ENCODE measurements around the gene METTL27. TPM values are rescaled to one million over a fixed set of nuclear protein-coding genes. Genes with fewer than 3 reads are reported as not detected.

The METTL27 gene
- total and polyA plus RNA-seq, 2 of the 8 experiments (the other 6 are each of a cell fraction or from before 2014, with no cell fraction given): 6.2 to 12.0 TPM

GRCh38 chr7:73881352-73882046 lies 39.2 kb upstream of the METTL27 start:
- Histone ChIP-seq H2BK20ac (ENCODE audit: low read length) (no peak overlapping the region), H3K23ac (ENCODE audit: insufficient read length) (no peak overlapping the region), H3K56ac (replicated peaks; ENCODE audit: insufficient read length, low read depth, low read length) (no peak overlapping the region), H2BK120ac (replicated peaks; ENCODE audit: low read depth, low read length) (no peak overlapping the region), H3K9me3 (ENCODE audit: insufficient read depth in 2 of 2, low read depth in 1 of 2, low read length in 1 of 2) (no peaks in the 10 kb centered on the region), H3K79me1 (ENCODE audit: low read depth, low read length) (no peaks in the 10 kb centered on the region), H4K8ac (ENCODE audit: extremely low read depth, insufficient read depth, low read length) (no peak overlapping the region), H3K23me2 (ENCODE audit: low read depth, low read length) (no peaks in the 10 kb centered on the region), H2BK12ac (ENCODE audit: low read depth, low read length) (no peak overlapping the region), H3K27ac (ENCODE audit: low read depth, low read length) (no peak overlapping the region), H2BK15ac (ENCODE audit: low read length) (no peak overlapping the region; the same call in 1 of the 2 replicates), H2BK5ac (ENCODE audit: low read depth, low read length) (no peak overlapping the region), H4K5ac (ENCODE audit: insufficient read length, low read depth, low read length) (no peak overlapping the region), H3K4me2 (ENCODE audit: insufficient read depth in 1 of 2, low read depth in 2 of 2, low read length in 2 of 2) (no peak overlapping the region), H2AFZ (ENCODE audit: low read length) (no peak overlapping the region), H3K9ac (replicated peaks in 1 of 4; ENCODE audit: extremely low read depth in 1 of 4, low read depth in 3 of 4, low read length in 3 of 4) (no peak overlapping the region), H3K36me3 (ENCODE audit: control insufficient read depth in 2 of 4, insufficient read depth in 4 of 4, low read length in 3 of 4) (no peaks in the 10 kb centered on the region), H3K18ac (ENCODE audit: extremely low read depth, low read length) (no peak overlapping the region), H4K91ac (replicated peaks; ENCODE audit: insufficient read length, low read length) (no peak overlapping the region), H3K4me3 (ENCODE audit: extremely low read depth in 1 of 4, insufficient read depth in 2 of 4, low read depth in 3 of 4, low read length in 4 of 4) (no peak overlapping the region), H3K14ac (ENCODE audit: insufficient read length) (no peak overlapping the region), H2AK5ac (ENCODE audit: low read depth, low read length) (no peak overlapping the region), H3K4ac (replicated peaks; ENCODE audit: insufficient read length, low read depth, low read length) (no peak overlapping the region), H3K27me3 (replicated peaks in 1 of 4; ENCODE audit: control insufficient read depth in 3 of 4, extremely low read depth in 1 of 4, insufficient read depth in 3 of 4, low read length in 3 of 4) (no peaks in the 10 kb centered on the region), H3K79me2 (ENCODE audit: control insufficient read depth in 1 of 2, insufficient read depth in 2 of 2, low read length in 2 of 2) (no peaks in the 10 kb centered on the region), H4K20me1 (replicated peaks in 1 of 2; ENCODE audit: control insufficient read depth in 1 of 2, insufficient read depth in 2 of 2, low read length in 2 of 2) (no peaks in the 10 kb centered on the region), H3K4me1 (replicated peaks in 1 of 4; ENCODE audit: control insufficient read depth in 3 of 4, insufficient read depth in 4 of 4, low read length in 3 of 4) (no peaks in the 10 kb centered on the region; a peak in 3 of 7 replicates)
- CTCF ChIA-PET (ENCODE audit: partially characterized antibody): interaction anchor here (0.6 to 4.1 kb wide), 11 partner anchors 10 to 275 kb away, joined by 3 to 14 read pairs (median 3); no protein-coding TSS in a partner anchor
- 82% methylated on average over 5 of the region's 5 CpGs; no CpG with 5 or more reads in 1 of the 2 experiments for WGBS, 2 experiments (ENCODE audit: extremely low coverage in 1 of 2, insufficient coverage in 1 of 2, insufficient read length in 1 of 2, insufficient replicate concordance in 2 of 2, low coverage in 1 of 2, low lambda C conversion rate in 2 of 2, missing lambda C conversion rate in 1 of 2)
- POLR2A ChIA-PET (ENCODE audit: partially characterized antibody): interaction anchor here (2.2 kb wide), 1 partner anchor 21 kb away, joined by 8 read pairs; no protein-coding TSS in a partner anchor
- FAIRE-seq (no peak), DNase-seq (ENCODE audit: low read depth in 1 of 2, low spot score in 2 of 2) (no peak)
- TF ChIP-seq JUN (IDR thresholded peaks at IDR 0.05; ENCODE audit: low read depth, low read length) (no peak), SP4 (IDR thresholded peaks at IDR 0.05; ENCODE audit: low read length) (no peak), HDAC6 (IDR thresholded peaks at IDR 0.05; ENCODE audit: low read depth, low read length) (no peak), TAF1 (IDR thresholded peaks at IDR 0.05; ENCODE audit: low read depth, low read length) (no peak), SAP30 (IDR thresholded peaks at IDR 0.05; ENCODE audit: insufficient read depth, insufficient replicate concordance, low read length) (no peak), HDAC2 (IDR thresholded peaks at IDR 0.05; ENCODE audit: borderline replicate concordance in 1 of 2, low read depth in 2 of 2, low read length in 2 of 2) (no peak), SUZ12 (IDR thresholded peaks at IDR 0.05; ENCODE audit: low read length) (no peak), SIX5 (IDR thresholded peaks at IDR 0.05; ENCODE audit: low read depth, low read length) (no peak), CHD1 (IDR thresholded peaks at IDR 0.05; ENCODE audit: low read depth, low read length) (no peak)
- TF ChIP-seq, protein P1, sequence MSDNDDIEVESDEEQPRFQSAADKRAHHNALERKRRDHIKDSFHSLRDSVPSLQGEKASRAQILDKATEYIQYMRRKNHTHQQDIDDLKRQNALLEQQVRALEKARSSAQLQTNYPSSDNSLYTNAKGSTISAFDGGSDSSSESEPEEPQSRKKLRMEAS (IDR thresholded peaks at IDR 0.05): no peak
- TF ChIP-seq, protein P2, sequence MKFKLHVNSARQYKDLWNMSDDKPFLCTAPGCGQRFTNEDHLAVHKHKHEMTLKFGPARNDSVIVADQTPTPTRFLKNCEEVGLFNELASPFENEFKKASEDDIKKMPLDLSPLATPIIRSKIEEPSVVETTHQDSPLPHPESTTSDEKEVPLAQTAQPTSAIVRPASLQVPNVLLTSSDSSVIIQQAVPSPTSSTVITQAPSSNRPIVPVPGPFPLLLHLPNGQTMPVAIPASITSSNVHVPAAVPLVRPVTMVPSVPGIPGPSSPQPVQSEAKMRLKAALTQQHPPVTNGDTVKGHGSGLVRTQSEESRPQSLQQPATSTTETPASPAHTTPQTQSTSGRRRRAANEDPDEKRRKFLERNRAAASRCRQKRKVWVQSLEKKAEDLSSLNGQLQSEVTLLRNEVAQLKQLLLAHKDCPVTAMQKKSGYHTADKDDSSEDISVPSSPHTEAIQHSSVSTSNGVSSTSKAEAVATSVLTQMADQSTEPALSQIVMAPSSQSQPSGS (IDR thresholded peaks at IDR 0.05; ENCODE audit: low read length): no peak

All from H1 (cell line).